ENCODE measurements around the gene MKLN1.

DNA sequence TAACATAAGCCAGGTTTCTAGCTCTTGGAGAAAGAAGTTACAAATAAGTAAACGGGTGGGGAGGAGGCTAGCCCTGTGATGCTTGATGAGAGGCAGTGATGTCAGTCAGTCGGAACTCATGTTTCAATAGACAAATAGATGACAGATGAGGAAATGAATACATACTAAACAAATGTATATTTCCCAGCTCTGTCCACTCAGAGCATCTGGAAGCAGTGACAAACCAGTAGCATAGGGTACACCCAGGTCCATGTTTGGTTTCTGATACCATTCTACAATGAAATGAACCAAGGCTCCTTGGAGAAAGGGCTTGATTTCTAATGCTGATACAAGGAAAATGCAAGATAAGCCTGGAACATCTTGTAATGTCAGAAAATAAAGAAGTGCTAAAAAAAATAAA is 198.1 kb downstream of the MKLN1 start:
- TF ChIP-seq, protein P1, sequence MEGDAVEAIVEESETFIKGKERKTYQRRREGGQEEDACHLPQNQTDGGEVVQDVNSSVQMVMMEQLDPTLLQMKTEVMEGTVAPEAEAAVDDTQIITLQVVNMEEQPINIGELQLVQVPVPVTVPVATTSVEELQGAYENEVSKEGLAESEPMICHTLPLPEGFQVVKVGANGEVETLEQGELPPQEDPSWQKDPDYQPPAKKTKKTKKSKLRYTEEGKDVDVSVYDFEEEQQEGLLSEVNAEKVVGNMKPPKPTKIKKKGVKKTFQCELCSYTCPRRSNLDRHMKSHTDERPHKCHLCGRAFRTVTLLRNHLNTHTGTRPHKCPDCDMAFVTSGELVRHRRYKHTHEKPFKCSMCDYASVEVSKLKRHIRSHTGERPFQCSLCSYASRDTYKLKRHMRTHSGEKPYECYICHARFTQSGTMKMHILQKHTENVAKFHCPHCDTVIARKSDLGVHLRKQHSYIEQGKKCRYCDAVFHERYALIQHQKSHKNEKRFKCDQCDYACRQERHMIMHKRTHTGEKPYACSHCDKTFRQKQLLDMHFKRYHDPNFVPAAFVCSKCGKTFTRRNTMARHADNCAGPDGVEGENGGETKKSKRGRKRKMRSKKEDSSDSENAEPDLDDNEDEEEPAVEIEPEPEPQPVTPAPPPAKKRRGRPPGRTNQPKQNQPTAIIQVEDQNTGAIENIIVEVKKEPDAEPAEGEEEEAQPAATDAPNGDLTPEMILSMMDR (IDR thresholded peaks at IDR 0.05), result no peak
- no peak for TF ChIP-seq POLR2A (IDR thresholded peaks at IDR 0.05)

All from thyroid gland (tissue), 4 donors.